ENCODE measurements around the gene ENPP6. TPM values are rescaled to one million over a fixed set of nuclear protein-coding genes. Genes with fewer than 3 reads are reported as not detected.
A peak's percentile ranks its signal among the peaks of the same experiment; 100 is the strongest.

ENPP6 gene
- total and polyA plus RNA-seq, 2 of the 13 experiments (the other 11 are each of a cell fraction or from before 2014, with no cell fraction given), result not detected

DNA sequence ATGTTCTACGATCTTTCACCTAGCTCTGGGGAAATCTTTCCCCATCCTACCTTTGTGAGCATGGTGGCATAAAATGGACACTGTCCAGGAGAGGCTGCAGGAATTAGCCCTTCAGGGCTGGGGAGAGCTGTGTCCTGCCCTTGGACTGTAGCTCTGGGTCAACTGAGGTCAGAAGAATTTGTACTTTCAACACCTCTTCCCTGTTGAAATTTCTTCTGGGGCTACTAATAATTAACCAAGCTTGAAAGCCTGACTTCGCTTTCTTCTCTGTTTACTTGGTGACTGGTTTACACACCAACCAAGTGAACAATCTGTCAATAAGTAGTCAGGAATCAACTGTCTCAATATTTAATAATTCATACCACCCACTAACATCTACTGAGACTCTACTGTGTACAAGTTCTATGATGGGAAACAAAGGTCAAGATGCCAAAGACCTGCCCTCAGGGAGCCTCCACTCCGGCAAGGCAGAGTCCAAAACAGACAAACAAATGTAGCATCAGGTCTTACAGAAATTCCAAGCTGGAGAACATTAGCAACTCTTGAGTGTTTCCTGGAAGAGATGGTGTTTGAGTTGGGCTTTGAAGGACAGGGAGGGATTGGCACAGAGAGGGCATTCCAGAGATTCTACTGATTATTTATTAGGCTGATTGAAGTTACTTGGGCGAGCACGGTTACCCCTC, 113.1 kb downstream of the ENPP6 start (continued):
- no peak for TF ChIP-seq TAF15 (IDR thresholded peaks at IDR 0.05; ENCODE audit: low read depth, low read length, poor library complexity, severe bottlenecking)
- TF ChIP-seq ZNF577 (CRISPR knock-in tag; IDR thresholded peaks at IDR 0.05; ENCODE audit: borderline replicate concordance, low read depth), result no peak
- no peak for TF ChIP-seq NONO (IDR thresholded peaks at IDR 0.05)
- TF ChIP-seq NONO (CRISPR knock-in tag; conservative IDR thresholded peaks at IDR 0.05), result peak; percentile 61; the same call in 1 of the 2 replicates
- TF ChIP-seq ELF4 (CRISPR knock-in tag; IDR thresholded peaks at IDR 0.05; ENCODE audit: borderline replicate concordance), result no peak
- TF ChIP-seq, protein P1, sequence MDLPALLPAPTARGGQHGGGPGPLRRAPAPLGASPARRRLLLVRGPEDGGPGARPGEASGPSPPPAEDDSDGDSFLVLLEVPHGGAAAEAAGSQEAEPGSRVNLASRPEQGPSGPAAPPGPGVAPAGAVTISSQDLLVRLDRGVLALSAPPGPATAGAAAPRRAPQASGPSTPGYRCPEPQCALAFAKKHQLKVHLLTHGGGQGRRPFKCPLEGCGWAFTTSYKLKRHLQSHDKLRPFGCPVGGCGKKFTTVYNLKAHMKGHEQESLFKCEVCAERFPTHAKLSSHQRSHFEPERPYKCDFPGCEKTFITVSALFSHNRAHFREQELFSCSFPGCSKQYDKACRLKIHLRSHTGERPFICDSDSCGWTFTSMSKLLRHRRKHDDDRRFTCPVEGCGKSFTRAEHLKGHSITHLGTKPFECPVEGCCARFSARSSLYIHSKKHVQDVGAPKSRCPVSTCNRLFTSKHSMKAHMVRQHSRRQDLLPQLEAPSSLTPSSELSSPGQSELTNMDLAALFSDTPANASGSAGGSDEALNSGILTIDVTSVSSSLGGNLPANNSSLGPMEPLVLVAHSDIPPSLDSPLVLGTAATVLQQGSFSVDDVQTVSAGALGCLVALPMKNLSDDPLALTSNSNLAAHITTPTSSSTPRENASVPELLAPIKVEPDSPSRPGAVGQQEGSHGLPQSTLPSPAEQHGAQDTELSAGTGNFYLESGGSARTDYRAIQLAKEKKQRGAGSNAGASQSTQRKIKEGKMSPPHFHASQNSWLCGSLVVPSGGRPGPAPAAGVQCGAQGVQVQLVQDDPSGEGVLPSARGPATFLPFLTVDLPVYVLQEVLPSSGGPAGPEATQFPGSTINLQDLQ (CRISPR knock-in tag; IDR thresholded peaks at IDR 0.05), result no peak
- no peak for TF ChIP-seq ZNF891 (CRISPR knock-in tag; IDR thresholded peaks at IDR 0.05)
- no peak for TF ChIP-seq CAMTA2 (CRISPR knock-in tag; IDR thresholded peaks at IDR 0.05; ENCODE audit: borderline replicate concordance)
- no peak for TF ChIP-seq ZNF230 (CRISPR knock-in tag; IDR thresholded peaks at IDR 0.05)
- peak; percentile 44; the same call in 1 of the 2 replicates for TF ChIP-seq PHF20 (CRISPR knock-in tag; IDR thresholded peaks at IDR 0.05)
- TF ChIP-seq, protein P2, sequence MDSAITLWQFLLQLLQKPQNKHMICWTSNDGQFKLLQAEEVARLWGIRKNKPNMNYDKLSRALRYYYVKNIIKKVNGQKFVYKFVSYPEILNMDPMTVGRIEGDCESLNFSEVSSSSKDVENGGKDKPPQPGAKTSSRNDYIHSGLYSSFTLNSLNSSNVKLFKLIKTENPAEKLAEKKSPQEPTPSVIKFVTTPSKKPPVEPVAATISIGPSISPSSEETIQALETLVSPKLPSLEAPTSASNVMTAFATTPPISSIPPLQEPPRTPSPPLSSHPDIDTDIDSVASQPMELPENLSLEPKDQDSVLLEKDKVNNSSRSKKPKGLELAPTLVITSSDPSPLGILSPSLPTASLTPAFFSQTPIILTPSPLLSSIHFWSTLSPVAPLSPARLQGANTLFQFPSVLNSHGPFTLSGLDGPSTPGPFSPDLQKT (CRISPR knock-in tag; IDR thresholded peaks at IDR 0.05; ENCODE audit: borderline replicate concordance), result no peak
- no peak for TF ChIP-seq NAIF1 (CRISPR knock-in tag; IDR thresholded peaks at IDR 0.05; ENCODE audit: borderline replicate concordance)
- TF ChIP-seq ZSCAN25 (CRISPR knock-in tag; IDR thresholded peaks at IDR 0.05), result no peak
- TF ChIP-seq ZFYVE20 (CRISPR knock-in tag; IDR thresholded peaks at IDR 0.05; ENCODE audit: borderline replicate concordance, low read depth), result no peak
- TF ChIP-seq CBX5 (CRISPR knock-in tag; IDR thresholded peaks at IDR 0.05; ENCODE audit: borderline replicate concordance), result peak; percentile 34; the same call in 1 of the 2 replicates
- TF ChIP-seq CENPT (CRISPR knock-in tag; IDR thresholded peaks at IDR 0.05; ENCODE audit: low read depth), result no peak
- TF ChIP-seq ZNF101 (CRISPR knock-in tag; IDR thresholded peaks at IDR 0.05; ENCODE audit: borderline replicate concordance, low read depth), result no peak
- TF ChIP-seq, protein P3, sequence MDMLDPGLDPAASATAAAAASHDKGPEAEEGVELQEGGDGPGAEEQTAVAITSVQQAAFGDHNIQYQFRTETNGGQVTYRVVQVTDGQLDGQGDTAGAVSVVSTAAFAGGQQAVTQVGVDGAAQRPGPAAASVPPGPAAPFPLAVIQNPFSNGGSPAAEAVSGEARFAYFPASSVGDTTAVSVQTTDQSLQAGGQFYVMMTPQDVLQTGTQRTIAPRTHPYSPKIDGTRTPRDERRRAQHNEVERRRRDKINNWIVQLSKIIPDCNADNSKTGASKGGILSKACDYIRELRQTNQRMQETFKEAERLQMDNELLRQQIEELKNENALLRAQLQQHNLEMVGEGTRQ (IDR thresholded peaks at IDR 0.05; ENCODE audit: low read depth, low read length), result peak; percentile 36; the same call in 1 of the 2 replicates
- TF ChIP-seq, protein P3 (CRISPR knock-in tag; IDR thresholded peaks at IDR 0.05; ENCODE audit: borderline replicate concordance), result no peak
- TF ChIP-seq TBX3 (IDR thresholded peaks at IDR 0.05; ENCODE audit: borderline replicate concordance), result peak; percentile 94
- TF ChIP-seq TARDBP (CRISPR knock-in tag; IDR thresholded peaks at IDR 0.05), result peak; percentile 66; the same call in 1 of the 2 replicates
- TF ChIP-seq HNRNPUL1 (IDR thresholded peaks at IDR 0.05; ENCODE audit: low read depth, low read length), result peak; percentile 69
- TF ChIP-seq TOPORS (CRISPR knock-in tag; IDR thresholded peaks at IDR 0.05), result 0 out of 2 replicates have a peak, but pooled peaks have one; percentile 45
- peak; percentile 43; the same call in 1 of the 2 replicates for TF ChIP-seq IRF2 (CRISPR knock-in tag; IDR thresholded peaks at IDR 0.05)

Data from HepG2 (cell line).